ENCODE data around the gene FZR1. TPM values are rescaled to one million over a fixed set of nuclear protein-coding genes. Genes with fewer than 3 reads are reported as not detected.
A peak's percentile ranks its signal among the peaks of the same experiment; 100 is the strongest.

Gene FZR1
- total and polyA plus RNA-seq, 2 of the 8 experiments (the other 6 are each of a cell fraction or from before 2014, with no cell fraction given), result 21.6 to 35.5 TPM

GRCh38 chr19:3572132-3572854, 66.2 kb downstream of the FZR1 start:
- H3K14ac ChIP-seq (ENCODE audit: insufficient read length), result no peak overlapping the region
- no peak overlapping the region for H3K56ac ChIP-seq (replicated peaks; ENCODE audit: insufficient read length, low read depth, low read length)
- H2BK20ac ChIP-seq (ENCODE audit: low read length), result no peak overlapping the region
- H2BK15ac ChIP-seq (ENCODE audit: low read length), result no peak overlapping the region
- no peak overlapping the region for H4K91ac ChIP-seq (replicated peaks; ENCODE audit: insufficient read length, low read length)
- H2AK5ac ChIP-seq (ENCODE audit: low read depth, low read length), result no peak overlapping the region
- H3K27ac ChIP-seq (ENCODE audit: low read depth, low read length), result no peak overlapping the region
- DNase-seq (ENCODE audit: low read depth in 1 of 2, low spot score in 2 of 2) (peak; percentile 97 to 100), FAIRE-seq (peak; percentile 13)
- H3K4me3 ChIP-seq (ENCODE audit: extremely low read depth in 1 of 4, insufficient read depth in 2 of 4, low read depth in 3 of 4, low read length in 4 of 4), result peak overlapping the region; percentile 14 to 97 (median 18); a peak in 7 of 8 replicates
- H2BK5ac ChIP-seq (ENCODE audit: low read depth, low read length), result no peak overlapping the region
- no peak overlapping the region for H2BK120ac ChIP-seq (replicated peaks; ENCODE audit: low read depth, low read length)
- H4K20me1 ChIP-seq (replicated peaks in 1 of 2; ENCODE audit: control insufficient read depth in 1 of 2, insufficient read depth in 2 of 2, low read length in 2 of 2), result peaks cover 3 to 8% of the 10 kb centered on the region in 2 experiments
- H3K36me3 ChIP-seq (ENCODE audit: control insufficient read depth in 2 of 4, insufficient read depth in 4 of 4, low read length in 3 of 4), result no peaks in the 10 kb centered on the region
- peaks cover 17% of the 10 kb centered on the region; the same call in 1 of the 2 replicates for H3K23me2 ChIP-seq (ENCODE audit: low read depth, low read length)
- H3K27me3 ChIP-seq (replicated peaks in 1 of 4; ENCODE audit: control insufficient read depth in 3 of 4, extremely low read depth in 1 of 4, insufficient read depth in 3 of 4, low read length in 3 of 4), result no peaks in the 10 kb centered on the region
- H4K8ac ChIP-seq (ENCODE audit: extremely low read depth, insufficient read depth, low read length), result no peak overlapping the region; the same call in 1 of the 2 replicates
- no peak overlapping the region for H4K5ac ChIP-seq (ENCODE audit: insufficient read length, low read depth, low read length)
- H2AFZ ChIP-seq (ENCODE audit: low read length), result no peak overlapping the region
- no peaks in the 10 kb centered on the region for H3K9me3 ChIP-seq (ENCODE audit: insufficient read depth in 2 of 2, low read depth in 1 of 2, low read length in 1 of 2)
- no peaks in the 10 kb centered on the region for H3K79me1 ChIP-seq (ENCODE audit: low read depth, low read length)
- H2BK12ac ChIP-seq (ENCODE audit: low read depth, low read length), result no peak overlapping the region
- no peak overlapping the region for H3K9ac ChIP-seq (replicated peaks in 1 of 4; ENCODE audit: extremely low read depth in 1 of 4, low read depth in 3 of 4, low read length in 3 of 4)
- CTCF ChIA-PET (ENCODE audit: partially characterized antibody), result interaction anchor here (0.6 to 0.9 kb wide), 3 partner anchors 47 to 397 kb away, joined by 3 read pairs; no protein-coding TSS in a partner anchor
- H3K4me2 ChIP-seq (ENCODE audit: insufficient read depth in 1 of 2, low read depth in 2 of 2, low read length in 2 of 2), result peak overlapping the region; percentile 43 to 69
- no peaks in the 10 kb centered on the region for H3K79me2 ChIP-seq (ENCODE audit: control insufficient read depth in 1 of 2, insufficient read depth in 2 of 2, low read length in 2 of 2)
- H3K23ac ChIP-seq (ENCODE audit: insufficient read length), result no peak overlapping the region
- POLR2A ChIA-PET (ENCODE audit: partially characterized antibody), result interaction anchor here (0.6 kb wide), 1 partner anchor 82 kb away, joined by 3 read pairs; no protein-coding TSS in a partner anchor
- no peak overlapping the region; the same call in 1 of the 2 replicates for H3K18ac ChIP-seq (ENCODE audit: extremely low read depth, low read length)
- H3K4ac ChIP-seq (replicated peaks; ENCODE audit: insufficient read length, low read depth, low read length), result no peak overlapping the region
- peaks cover 3 to 13% (median 12%) of the 10 kb centered on the region in 4 experiments; a peak in 6 of 7 replicates for H3K4me1 ChIP-seq (replicated peaks in 1 of 4; ENCODE audit: control insufficient read depth in 3 of 4, insufficient read depth in 4 of 4, low read length in 3 of 4)
- WGBS, 2 experiments (ENCODE audit: extremely low coverage in 1 of 2, insufficient coverage in 1 of 2, insufficient read length in 1 of 2, insufficient replicate concordance in 2 of 2, low coverage in 1 of 2, low lambda C conversion rate in 2 of 2, missing lambda C conversion rate in 1 of 2), result 13% methylated on average over 32 of the region's 48 CpGs; no CpG with 5 or more reads in 1 of the 2 experiments
- TF ChIP-seq PHF8 (conservative IDR thresholded peaks at IDR 0.05; ENCODE audit: low read depth, low read length) (no peak), SUZ12 (IDR thresholded peaks at IDR 0.05; ENCODE audit: low read length) (no peak), TAF1 (IDR thresholded peaks at IDR 0.05; ENCODE audit: low read depth, low read length) (no peak), CTBP2 (IDR thresholded peaks at IDR 0.05; ENCODE audit: borderline replicate concordance, insufficient read depth, insufficient read length, low read length) (no peak)
